ENCODE measurements around the gene GLIS1. TPM values are rescaled to one million over a fixed set of nuclear protein-coding genes. Genes with fewer than 3 reads are reported as not detected.
A peak's percentile ranks its signal among the peaks of the same experiment; 100 is the strongest.

The GLIS1 gene
- total RNA-seq, 1 donor from 2014 or later: not detected

DNA sequence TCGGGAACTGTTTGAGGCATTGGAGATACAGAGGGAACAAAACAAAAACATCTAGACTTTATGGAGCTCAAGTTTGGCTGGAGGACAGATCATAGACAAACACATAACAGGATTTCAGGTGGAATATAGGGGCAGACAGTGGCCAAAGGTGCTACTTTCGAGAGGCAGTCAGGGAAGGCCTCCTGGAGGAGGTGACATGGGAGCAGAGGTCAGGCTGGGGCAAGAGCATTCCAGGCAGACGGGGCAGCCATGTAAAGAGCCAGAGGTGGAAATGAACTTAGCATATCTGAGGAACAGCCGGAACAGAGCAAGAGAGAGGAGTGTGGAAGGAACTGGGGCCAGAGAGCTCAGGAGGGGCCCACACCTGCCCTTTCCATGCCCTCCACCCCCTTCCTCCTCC lies 157.5 kb downstream of the GLIS1 start:
- no peak for DNase-seq

DNA sequence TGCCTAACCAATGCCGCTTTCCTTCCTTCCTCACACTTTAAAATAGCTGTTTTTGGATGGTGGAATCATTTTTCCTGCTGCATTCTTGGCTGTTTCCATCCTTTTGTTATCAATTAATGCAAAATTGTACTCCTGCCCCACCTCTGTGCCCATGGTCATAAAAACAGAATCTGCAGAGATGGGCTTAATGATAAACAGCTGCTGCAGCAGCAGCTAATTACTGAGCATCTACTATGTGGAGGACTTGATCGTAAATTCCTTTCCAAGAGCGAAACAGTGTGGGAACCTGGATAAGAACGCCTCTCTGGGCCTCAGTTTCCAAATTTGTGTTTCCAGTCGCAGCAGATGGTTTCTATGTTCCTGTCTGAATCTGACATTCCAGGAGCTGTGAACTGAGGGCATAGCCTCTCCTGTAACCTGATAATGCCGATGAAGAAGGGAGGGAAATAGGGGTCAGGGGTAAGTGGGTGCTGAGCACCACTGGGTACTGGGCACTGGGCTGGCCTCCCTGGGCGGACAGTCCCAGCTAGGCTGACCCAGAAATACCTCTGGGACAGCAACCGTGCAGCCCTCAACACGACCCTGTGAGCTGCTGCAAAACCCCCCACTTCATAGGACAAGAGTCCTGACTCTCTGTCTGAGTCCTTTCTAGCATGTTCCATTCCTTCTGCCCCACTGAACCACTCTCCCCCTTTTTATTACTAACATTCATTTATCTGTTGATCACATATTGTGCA lies 158.1 kb downstream of the GLIS1 start:
- ATAC-seq (no peak), DNase-seq (no peak)
- intact Hi-C loops (cut with micrococcal nuclease): no loop called here

More for the DNA sequence above, 157.5 kb downstream of the GLIS1 start:
- ATAC-seq: no peak
- intact Hi-C loops (cut with micrococcal nuclease): no loop called here

DNA sequence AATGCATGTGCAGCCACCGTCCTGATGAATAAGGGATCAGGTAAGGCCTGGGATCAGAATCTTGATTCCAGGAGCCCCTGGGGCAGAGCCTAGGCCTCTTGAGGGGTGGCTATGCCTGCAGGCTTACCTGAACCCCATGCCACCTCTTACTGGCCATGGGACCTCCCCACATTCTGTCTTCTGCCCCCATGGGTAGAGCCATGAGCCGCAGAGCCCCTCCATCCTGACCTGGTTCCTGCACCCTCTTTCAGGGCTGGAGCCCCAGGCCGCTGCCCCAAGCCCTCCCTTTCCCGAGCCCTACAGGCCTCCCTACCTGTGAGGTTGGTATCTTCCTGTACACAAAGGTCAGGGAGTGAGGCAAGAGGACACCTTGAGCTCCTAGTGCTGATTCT lies 159.0 kb downstream of the GLIS1 start:
- intact Hi-C loops (cut with micrococcal nuclease): no loop called here
- ATAC-seq: no peak
- DNase-seq: no peak

DNA sequence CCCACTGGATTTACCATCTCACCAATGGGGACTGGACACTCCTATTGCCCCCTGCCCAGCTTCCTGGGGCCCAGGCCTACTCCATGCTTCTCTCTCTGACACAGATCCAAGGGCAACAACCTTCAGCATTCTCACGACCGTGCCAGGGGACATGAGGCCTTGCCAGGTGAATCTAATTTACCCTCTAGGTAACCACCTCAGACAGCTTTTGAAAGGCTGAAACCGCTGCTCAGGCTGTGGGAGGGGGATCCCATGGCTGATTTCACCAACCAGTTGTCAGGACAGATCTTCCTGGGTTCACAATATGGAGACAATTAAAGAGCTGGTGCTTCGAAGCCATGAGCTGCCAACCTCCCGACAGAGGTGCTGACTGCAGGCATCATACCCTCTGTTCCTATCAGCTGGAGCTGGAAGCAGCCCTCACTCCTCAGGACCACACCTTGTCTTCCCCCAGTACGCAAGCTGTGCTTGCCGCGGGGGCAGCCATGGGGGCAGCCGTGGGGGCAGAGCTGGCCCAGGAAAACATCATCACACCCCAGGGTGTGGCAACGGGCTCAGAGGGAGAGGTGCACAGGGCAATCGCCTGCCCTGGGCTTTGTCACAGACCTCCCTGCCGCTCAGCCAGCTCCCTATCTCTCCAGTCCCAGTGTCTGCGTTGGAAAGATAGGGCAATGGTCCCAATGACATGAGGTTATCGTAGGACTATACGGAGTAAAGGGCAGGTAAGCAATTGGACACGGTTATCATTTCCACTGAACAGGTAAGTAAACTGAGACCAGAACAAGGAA lies 159.5 kb downstream of the GLIS1 start:
- no peak for ATAC-seq
- intact Hi-C loops (cut with micrococcal nuclease): no loop called here
- DNase-seq: no peak

DNA sequence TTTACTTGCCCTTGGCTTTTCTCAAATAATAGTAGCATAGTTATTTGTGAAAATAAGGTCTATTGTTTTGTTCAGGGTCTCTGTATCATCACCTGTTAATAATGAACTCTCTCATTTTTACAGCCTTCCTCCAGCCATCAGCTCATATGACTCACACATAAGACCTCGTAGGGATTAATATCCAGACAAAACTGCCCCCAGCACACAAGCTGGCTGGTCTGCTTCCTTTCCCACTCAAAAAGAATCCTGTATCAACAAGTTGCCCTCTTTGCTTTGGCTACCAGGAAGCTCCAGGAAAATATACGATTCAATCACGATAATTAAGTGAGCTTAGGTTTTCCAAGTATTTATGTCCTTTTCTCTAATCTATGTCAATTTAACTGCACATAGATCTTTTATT lies 160.6 kb downstream of the GLIS1 start:
- ATAC-seq (no peak), DNase-seq (no peak)
- intact Hi-C loops (cut with micrococcal nuclease): no loop called here

DNA sequence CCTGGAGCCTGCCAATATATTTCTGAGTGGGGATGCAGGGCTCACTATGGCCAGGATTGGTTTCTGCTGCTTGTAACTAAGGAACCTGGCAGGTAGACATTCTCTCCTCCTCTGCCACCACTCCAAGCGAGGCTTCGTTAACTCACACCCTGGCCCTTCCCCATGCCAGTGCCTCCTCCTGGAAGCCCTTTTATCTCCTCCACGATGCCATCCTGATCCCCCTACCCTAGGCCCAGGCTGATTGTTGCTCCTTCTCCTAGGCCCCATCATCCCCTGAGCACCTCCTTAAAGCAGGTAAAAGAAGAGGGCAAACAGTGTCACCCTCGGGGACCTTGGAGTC lies 161.2 kb downstream of the GLIS1 start:
- intact Hi-C loops (cut with micrococcal nuclease): no loop called here
- DNase-seq (no peak), ATAC-seq (no peak)

DNA sequence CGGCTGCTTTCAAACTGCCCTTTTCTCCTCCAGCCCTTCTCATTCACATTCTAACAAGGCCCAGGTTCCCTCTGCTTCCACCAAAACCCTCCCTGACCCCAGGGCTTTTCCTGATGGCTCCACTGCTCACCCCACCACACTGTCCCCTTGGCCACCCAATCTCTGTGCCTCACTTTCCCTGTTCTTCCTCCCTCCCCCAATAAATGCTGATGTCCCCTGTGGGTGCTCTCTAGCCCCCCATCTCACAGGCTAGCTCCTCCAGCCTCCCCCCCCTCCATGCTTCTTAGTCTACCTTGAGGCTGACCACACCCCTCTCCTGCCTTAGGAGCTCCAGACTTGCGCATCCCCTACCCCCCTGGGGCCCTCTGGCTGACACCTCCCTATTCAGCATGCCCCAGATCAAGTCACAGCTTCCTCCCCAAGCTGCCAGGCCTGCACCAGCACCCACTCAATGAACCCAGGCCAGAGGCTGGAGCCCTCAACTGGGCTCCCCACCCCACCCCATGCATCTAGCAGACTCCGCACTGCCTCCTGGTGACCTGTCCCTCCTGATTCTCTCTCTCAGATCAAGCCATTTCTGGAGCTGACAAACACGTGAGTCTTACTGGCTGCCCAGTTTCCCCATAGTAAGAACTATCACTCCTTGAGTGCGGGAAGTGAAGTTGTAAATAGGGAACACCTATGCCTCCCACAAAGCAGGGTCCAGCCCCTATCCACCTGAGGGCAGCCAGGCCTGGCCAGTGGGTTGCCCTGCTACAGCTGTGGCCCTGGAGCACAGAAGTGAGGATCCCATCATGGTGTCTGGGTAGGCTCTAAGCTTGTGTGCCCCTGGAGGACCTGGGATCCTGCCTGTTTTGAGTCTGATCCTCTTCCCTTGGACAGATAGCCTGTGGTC lies 161.9 kb downstream of the GLIS1 start:
- no peak for ATAC-seq
- DNase-seq: no peak
- intact Hi-C loops (cut with micrococcal nuclease): no loop called here

DNA sequence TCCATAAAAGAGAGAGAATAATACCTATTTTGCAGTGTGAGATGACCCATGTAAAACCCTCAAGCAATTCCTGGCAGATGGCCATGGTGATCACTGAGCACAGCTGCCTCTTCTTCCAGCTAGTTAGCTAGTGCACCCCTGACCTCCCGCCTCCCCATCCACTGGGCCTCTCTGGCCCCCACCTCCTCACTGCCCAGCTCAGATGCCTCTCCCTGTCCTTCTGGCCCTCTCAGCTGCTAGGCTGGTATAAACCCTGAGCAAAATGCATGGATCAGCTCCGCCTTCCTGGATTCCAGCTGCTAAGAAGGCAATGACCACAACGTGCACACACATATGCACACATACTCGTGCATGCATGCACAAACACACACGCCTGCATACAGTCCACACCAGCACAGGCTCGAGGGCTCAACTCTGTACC lies 162.6 kb downstream of the GLIS1 start:
- intact Hi-C loops (cut with micrococcal nuclease): no loop called here
- DNase-seq (no peak), ATAC-seq (no peak)

DNA sequence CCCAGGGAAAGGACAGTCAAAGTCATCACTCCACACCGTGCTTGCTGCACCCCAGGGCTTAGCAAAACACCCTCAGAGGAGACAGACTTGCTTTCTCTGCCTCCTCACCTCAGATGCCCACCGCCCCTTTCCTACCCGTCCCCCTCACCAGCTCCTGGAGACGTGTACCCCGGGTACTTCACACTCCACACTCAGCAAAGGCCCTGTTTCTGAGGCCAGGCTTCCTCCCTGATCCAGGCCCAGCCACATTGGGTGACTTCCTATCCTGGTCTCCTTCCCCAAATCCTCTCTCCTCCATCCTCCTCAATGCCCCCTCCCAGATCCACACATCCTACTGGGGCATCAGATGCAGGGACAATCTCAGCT lies 163.0 kb downstream of the GLIS1 start:
- ATAC-seq (no peak), DNase-seq (no peak)
- intact Hi-C loops (cut with micrococcal nuclease): no loop called here

DNA sequence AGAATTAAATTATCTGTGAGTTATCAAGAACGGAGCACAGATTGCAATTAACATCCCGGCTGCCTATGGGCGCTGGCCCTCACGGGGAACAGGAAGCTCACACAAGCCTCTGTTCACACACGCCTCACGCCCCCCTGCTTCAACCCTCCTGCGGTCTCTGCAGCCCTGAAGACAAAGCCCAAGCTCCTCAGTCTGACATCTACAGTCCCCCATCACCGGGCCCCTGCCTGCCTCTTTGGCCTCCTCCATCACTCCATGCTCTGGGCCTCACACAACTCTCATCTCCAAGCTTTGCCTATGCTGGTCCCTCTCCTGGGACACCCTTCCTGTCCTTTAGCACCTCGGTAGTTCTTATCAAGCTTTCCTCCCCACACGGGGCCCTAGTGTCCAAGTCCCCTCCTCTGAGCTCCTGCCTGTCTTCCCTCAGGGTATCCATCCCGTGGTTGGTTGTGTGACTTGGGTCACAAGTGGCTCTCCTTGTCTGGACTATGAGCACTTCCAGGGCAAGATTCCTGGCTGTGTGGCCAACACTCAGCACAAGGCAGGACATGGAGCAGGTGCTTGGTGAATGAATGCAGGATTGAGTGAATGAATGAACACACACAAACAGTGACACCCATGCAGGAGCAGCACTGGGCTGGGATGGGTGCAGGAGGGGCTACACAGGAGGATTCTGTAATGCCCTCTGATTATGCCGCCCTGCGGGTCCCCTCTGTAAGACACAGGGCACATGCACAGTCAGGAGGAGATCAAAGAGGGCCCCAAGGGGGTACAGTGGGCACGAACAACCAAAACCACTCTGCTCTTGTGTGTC lies 163.6 kb downstream of the GLIS1 start:
- no peak for DNase-seq
- intact Hi-C loops (cut with micrococcal nuclease): no loop called here

DNA sequence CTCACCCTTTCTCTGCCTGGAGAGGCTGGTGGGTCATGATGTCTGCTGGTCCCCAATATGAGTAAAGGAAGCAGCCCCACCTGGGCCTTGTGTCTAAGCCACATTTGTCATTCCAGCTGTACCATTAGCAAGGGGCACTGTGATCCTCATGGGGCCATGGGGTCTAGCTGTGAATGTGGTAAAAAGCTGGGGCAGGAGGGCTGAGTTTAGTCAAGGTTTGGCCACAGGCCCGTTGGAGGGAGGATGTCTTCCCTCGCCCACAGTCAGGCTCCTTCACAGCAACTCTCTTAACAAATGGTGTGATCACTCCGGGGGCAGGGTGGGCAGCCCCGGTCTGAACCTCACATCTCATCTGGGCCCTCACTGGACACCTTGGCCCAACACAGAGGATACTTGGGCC lies 164.3 kb downstream of the GLIS1 start:
- no peak for DNase-seq
- ATAC-seq: no peak
- intact Hi-C loops (cut with micrococcal nuclease): no loop called here

More for the DNA sequence above, 163.6 kb downstream of the GLIS1 start:
- no peak for ATAC-seq

DNA sequence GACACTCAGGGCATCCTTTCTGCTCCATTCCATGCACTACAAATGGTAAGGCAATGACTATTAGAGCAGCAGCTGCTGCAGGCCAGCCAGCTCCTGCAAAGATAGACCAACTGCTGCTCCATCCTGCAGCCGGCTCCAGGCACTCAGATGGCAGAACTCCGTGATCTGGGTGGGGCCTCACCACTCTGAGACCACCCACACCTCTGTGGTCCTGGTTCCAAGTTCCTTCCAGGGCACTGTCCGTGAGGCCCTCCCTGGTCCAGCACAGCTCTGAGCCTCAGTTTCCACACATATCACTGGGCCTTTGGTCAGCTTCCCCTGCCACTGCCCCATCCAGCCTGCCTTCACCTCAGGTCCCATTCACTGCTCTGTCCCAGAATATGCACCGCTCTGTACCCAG lies 165.0 kb downstream of the GLIS1 start:
- no peak for ATAC-seq
- intact Hi-C loops (cut with micrococcal nuclease): no loop called here
- DNase-seq: no peak

DNA sequence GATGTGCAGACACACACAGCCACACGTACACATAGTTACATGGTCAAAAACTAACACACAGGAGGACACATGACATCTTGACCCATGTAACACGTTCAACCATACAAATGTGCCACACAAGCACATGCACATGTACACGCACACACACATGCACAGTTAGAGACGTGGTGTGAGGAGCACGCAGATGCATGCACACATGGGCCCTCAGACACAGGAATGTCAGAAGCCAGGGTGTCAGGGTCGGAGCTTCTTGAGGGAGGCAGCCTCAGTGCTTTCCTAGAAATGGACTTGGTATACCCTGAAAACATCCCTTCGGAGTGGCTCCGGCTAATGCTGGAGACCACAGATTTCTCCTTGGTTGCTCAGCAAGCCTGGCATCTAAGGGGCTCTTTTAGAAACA lies 165.4 kb downstream of the GLIS1 start:
- intact Hi-C loops (cut with micrococcal nuclease): no loop called here
- DNase-seq (no peak), ATAC-seq (no peak)

DNA sequence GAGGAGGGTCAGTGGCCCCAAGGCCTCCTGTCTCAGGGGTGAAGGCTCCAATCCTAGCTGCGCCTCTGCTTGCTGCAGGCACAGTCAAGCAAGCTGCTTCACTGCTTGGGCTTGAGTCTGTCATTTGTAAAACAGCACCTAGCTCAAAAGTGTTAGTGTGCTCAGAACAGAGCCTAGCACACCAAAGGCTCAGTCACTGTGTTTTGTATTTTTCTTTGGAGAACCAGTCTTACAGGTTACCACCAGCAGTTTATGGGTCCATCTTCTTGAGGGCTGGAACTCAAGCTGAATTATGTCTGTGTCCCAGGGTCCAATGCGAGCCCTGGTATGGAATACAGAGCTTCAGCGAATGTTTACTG lies 166.2 kb downstream of the GLIS1 start:
- ATAC-seq (no peak), DNase-seq (no peak)
- intact Hi-C loops (cut with micrococcal nuclease): no loop called here

DNA sequence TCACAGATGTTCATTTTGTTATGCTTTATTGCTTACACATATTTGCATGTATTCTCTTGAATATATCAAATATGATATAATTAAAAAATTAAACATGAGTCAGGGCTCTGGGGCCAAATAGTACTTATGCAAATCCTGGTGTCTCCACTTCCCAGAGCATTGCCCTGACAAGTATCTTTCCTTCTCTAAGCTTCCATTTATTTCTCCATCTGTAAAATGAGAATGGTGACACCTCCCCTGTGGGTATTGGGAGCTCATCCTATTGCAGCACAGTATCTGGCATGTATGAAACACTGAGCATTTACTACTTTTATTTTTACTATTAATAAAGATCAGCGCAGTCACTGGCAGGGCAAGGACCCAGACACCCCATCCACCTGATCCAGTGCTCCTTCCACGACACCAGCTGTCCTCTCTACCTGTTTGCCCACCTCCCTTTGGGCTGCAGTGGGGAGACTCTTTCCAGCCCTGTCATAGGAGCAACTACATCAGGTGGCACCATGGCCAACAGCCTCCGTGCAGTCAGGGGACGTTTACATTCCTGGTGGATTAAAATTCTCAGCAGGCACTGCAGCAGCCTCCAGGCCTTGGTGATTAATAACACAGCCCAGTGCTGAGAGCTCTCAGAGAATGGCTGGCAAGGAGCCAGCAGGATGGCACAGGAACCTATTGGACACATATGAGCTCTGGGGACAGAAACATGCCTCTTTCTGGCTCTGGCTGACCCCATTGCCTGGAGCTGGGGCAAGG lies 166.7 kb downstream of the GLIS1 start:
- peak; percentile 74 for ATAC-seq
- intact Hi-C loops (cut with micrococcal nuclease): no loop called here
- DNase-seq: peak; percentile 52

DNA sequence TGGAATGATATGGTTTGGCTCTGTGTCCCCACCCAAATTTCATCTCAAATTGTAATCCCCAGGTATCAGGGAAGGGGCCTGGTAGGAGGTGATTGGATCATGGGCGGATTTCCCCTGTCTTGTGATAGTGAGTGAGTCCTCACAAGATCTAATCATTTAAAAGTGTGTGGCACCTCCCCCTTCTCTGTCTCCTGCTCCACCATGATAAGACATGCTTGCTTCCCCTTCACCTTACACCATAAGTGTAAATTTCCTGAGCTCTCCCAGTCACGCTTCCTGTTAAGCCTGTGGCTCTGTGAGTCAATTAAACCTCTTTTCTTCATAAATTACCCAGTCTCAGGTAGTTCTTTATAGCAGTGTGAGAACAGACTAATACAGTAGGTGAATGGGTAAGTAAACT lies 170.4 kb downstream of the GLIS1 start:
- no peak for ATAC-seq
- DNase-seq: no peak
- intact Hi-C loops (cut with micrococcal nuclease): no loop called here

DNA sequence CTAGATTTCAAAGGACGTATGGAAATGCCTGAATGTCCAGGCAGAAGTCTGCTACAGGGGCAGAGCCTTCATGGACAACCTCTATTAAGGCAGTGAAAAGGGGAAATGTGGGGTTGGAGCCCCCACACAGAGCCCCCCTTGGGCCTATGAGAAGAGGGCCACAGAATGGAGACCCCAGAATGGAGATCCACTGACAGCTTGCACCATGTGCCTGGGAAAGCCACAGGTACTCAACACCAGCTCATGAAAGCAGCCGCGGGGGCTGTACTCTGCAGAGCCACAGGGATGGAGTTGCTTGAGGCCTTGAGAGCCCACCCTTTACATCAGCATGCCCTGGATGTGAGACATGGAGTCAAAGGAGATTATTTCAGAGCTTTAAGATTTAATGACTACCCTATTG lies 171.1 kb downstream of the GLIS1 start:
- DNase-seq: no peak
- intact Hi-C loops (cut with micrococcal nuclease): no loop called here

DNA sequence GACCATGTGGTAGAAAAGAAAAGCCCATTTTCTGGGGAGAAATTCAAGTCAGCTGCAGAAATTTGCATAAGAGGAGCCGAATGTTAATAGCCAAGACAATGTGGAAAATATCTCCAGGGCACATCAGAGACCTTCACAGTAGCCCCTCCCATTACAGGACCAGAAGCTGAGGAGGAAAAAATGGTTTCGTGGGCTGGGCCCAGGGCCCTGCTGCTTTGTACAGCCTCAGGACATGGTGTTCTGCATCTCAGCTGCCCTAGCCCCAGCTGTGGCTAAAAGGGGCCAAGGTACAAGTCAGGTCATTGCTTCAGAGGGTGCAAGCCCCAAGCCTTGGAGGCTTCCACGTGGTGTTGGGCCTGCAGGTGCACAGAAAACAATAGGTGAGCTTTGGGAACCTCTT lies 171.5 kb downstream of the GLIS1 start:
- no peak for DNase-seq
- intact Hi-C loops (cut with micrococcal nuclease): no loop called here
- no peak for ATAC-seq

More for the DNA sequence above, 171.1 kb downstream of the GLIS1 start:
- ATAC-seq: no peak

DNA sequence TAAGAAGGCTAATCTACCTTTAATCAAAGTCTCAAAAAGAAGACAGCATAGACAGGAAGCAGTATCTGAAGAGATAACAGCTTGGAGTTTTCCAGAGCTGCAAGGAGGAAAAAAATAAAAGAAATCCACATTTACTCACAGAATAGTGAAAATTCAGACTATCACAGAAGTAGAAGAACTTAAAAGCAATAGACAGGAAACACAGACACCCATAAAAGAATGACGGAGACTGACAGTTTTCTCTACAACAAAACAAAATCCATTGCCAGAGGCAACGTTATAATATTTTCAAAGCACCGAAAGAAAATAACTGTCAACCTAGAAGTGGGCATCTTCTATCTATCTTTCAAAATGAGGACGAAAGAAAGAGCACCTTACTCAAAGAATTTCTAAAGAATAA lies 175.4 kb downstream of the GLIS1 start:
- no peak for DNase-seq
- intact Hi-C loops (cut with micrococcal nuclease): no loop called here
- no peak for ATAC-seq

All from left ventricle myocardium superior (tissue), 1 donor.